SK-N-MC (cell line): ENCODE measurements around the gene ZNF692.

Experiments used
- EZH2 ChIP-seq: fragments of 200-600 bp; sonication (generic); IDR thresholded peaks from one replicate; pipeline ENCODE4 v1.6.1; 2017; ENCODE audit warnings: antibody characterized with exemption
- FOXP2 ChIP-seq: optimal IDR thresholded peaks from 2 replicates; pipeline ENCODE3; 2011; ENCODE audit warnings: mild to moderate bottlenecking, moderate library complexity; ENCODE audit not compliant: insufficient read depth; ENCODE audit errors: extremely low read length, control extremely low read depth
- POLR2AphosphoS5 ChIP-seq: IDR thresholded peaks from 2 replicates; pipeline ENCODE4 v1.6.1; 2012; ENCODE audit warnings: mild to moderate bottlenecking, low read depth, low read length, borderline replicate concordance

DNA sequence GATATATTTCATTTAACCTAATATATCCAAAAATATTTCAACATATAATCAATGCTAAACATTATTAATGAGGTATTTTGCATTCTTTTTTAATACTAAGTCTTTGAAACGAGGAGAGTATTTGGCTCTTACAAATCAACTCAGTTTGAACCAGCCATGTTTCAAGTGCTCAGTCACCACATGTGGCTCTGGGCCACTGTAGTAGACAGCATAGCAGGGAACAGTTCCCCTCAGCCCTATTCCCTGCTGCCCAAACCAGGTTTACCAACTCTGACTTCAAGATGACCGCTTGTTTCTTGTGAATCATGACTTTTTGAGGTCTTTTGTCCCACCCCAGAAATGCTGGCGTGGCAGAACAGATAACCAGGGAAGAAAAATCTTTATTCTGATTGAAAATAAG, 15.2 kb downstream of the ZNF692 start:
- TF ChIP-seq EZH2 = no peak
- TF ChIP-seq POLR2AphosphoS5 = no peak
- TF ChIP-seq FOXP2 = no peak
